Coronary artery (tissue), 2 donors: ENCODE measurements around the gene LPCAT4.
A peak's percentile ranks its signal among the peaks of the same experiment; 100 is the strongest.

Experiments
- DNase-seq: peaks from one replicate; pipeline ENCODE4 v3.0.0-alpha.2; 2017; ENCODE audit warnings: low spot score
- H3K27ac ChIP-seq, 2 donors: fragments of 200-600 bp; sonication (generic); one replicate each; pipeline ENCODE4 v1.5.1; 2016 to 2019
- H3K4me3 ChIP-seq: fragments of 200-600 bp; sonication (generic); 2 replicates; pipeline ENCODE4 v1.5.1; 2016; ENCODE audit warnings: mild to moderate bottlenecking, moderate library complexity
- TF ChIP-seq, protein P1 (sequence below): fragments of 200-600 bp; sonication (generic); IDR thresholded peaks from one replicate; pipeline ENCODE4 v1.5.1; 2019; ENCODE audit warnings: antibody characterized with exemption

LPCAT4 gene

DNA sequence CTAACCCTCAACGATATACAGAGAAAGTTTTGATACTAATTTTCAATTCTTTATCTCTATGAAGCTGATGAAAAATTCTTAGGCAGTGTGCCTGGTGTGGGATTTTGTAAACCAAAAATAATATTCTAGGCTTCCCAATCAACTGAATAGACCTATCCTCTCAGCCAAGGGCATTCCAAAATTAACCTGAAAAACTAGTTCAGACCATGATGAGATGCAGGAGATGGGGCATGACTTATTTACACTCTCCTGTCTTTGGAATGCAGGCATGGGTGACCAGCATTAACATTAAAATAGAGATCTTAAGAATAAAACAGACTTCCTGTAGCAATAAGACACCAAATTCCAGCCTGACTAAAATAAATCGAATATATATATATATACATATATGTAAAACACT is 7.8 kb upstream of the LPCAT4 start:
- H3K27ac ChIP-seq, result no peak overlapping the region
- TF ChIP-seq, protein P1, sequence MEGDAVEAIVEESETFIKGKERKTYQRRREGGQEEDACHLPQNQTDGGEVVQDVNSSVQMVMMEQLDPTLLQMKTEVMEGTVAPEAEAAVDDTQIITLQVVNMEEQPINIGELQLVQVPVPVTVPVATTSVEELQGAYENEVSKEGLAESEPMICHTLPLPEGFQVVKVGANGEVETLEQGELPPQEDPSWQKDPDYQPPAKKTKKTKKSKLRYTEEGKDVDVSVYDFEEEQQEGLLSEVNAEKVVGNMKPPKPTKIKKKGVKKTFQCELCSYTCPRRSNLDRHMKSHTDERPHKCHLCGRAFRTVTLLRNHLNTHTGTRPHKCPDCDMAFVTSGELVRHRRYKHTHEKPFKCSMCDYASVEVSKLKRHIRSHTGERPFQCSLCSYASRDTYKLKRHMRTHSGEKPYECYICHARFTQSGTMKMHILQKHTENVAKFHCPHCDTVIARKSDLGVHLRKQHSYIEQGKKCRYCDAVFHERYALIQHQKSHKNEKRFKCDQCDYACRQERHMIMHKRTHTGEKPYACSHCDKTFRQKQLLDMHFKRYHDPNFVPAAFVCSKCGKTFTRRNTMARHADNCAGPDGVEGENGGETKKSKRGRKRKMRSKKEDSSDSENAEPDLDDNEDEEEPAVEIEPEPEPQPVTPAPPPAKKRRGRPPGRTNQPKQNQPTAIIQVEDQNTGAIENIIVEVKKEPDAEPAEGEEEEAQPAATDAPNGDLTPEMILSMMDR, result no peak
- H3K4me3 ChIP-seq, result no peak overlapping the region
- DNase-seq, result no peak

DNA sequence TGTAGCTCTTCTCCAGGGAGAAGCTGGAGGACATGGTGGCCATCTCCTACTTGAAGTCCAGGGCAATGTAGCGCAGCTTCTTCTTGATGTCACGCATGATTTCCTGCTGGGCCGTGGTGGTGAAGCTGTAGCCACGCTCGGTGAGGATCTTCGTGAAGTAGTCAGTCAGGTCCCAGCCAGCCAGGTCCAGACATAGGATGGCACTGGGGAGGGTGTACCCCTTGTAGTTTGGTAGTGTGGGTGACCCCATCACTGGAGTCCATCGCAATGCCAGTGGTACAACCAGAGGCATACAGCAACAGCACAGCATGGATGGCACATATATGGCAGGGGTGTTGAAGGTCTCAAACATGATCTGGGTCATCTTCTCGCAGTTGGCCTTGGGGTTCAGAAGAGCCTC is 7.0 kb upstream of the LPCAT4 start:
- no peak overlapping the region for H3K4me3 ChIP-seq
- TF ChIP-seq, protein P1, result no peak
- no peak for DNase-seq
- H3K27ac ChIP-seq, result no peak overlapping the region

GRCh38 chr15:34370643-34371042 is 3.6 kb upstream of the LPCAT4 start:
- TF ChIP-seq, protein P1, result no peak
- Histone ChIP-seq H3K27ac (no peak overlapping the region), H3K4me3 (no peak overlapping the region)
- DNase-seq, result no peak

- no peak for DNase-seq
- TF ChIP-seq, protein P1, result no peak
- H3K4me3 ChIP-seq, result no peak overlapping the region
- no peak overlapping the region for H3K27ac ChIP-seq
These were observed 3.1 kb upstream of the LPCAT4 start for GRCh38 chr15:34370129-34370528.

- Histone ChIP-seq H3K27ac (peak overlapping the region in 1 of 2 donors; percentile 96), H3K4me3 (peak overlapping the region; percentile 90)
- peak; percentile 75 for DNase-seq
- TF ChIP-seq, protein P1, result no peak
These were observed 528 bp downstream of the LPCAT4 start for GRCh38 chr15:34366271-34367065.

- TF ChIP-seq, protein P1, result no peak
- Histone ChIP-seq H3K27ac (peak overlapping the region in 1 of 2 donors; percentile 96), H3K4me3 (peak overlapping the region; percentile 90)
- DNase-seq, result no peak
These were observed 1.2 kb downstream of the LPCAT4 start for GRCh38 chr15:34365836-34366235.
